Endometrial microvascular endothelial cells (primary cell): ENCODE data around the gene CCR1. TPM values are rescaled to one million over a fixed set of nuclear protein-coding genes. Genes with fewer than 3 reads are reported as not detected.
"Not testable (repeated sequence)": the region's sequence is repeated elsewhere in the genome, so short reads cannot be mapped to it uniquely, and the experiment has no call there.

ENCODE experiments used
- in situ Hi-C: cut with HindIII; loops from 2 replicates; pipeline ENCODE4 v1.10.0; 2017; ENCODE audit warnings: low sequenced_read_pairs, low pct_unique_long_range_greater_than_20kb; ENCODE audit errors: inconsistent ontology term
- total RNA-seq: library from RNA; depleted of rRNA; stranded (reverse); fragments of >200 nt; gene quantifications from one replicate; pipeline ENCODE4 v1.2.3, GENCODE V29; 2015; ENCODE audit errors: inconsistent ontology term

The CCR1 gene
- total RNA-seq, 1 donor from 2014 or later = not detected

DNA sequence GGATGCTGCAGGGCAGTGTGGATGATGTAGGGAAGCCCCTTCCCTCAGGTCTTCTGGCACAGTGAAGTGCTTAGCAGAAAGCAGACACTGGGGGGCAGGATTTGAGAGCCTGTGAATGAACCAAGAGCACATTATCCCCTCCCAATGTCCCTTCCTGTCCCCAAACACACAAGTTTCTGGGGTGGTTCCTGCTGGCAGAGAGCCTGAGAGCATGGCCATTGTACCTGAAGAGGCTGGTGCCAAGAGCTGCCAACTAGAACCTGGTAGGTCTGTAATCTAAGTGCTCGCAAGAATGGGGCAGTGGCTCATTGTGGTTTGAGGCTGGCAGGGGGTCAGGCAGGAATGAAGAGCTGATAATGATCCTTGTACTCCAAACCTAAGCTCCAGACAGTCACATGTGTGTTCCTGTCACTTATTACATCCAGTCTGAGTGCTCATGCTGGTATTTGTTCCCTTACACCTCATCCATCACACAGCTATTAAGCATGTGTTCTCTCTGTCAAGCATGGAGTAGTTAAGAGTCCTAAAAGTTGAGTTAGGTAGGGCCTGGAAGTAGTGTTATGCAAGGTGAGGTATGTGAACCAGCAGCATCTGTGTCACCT, 6.7 kb upstream of the CCR1 start:
- in situ Hi-C loops = no loop called here

- in situ Hi-C loops = no loop called here
These were observed 5.1 kb upstream of the CCR1 start for GRCh38 chr3:46213201-46213600.

GRCh38 chr3:46212101-46212500, 4.0 kb upstream of the CCR1 start:
- in situ Hi-C loops = no loop called here

- in situ Hi-C loops = no loop called here
These were observed 1.8 kb upstream of the CCR1 start for GRCh38 chr3:46209746-46210470.

GRCh38 chr3:46209053-46209452, 940 bp upstream of the CCR1 start:
- in situ Hi-C loops = no loop called here

DNA sequence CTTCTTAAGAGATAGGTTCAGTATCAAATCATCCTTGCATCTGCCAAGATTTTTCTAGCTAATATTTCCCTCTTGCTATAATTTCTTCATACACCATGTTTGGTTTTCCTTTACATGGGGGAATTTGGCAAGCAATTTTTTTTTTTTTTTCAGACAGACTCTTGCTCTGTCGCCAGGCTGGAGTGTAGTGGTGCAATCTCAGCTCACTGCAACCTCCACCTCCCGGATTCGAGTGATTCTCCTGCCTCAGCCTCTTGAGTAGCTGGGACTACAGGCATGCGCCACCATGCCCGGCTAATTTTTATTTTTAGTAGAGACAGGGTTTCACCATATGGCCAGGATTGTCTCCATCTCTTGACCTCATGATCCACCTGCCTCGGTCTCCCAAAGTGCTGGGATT, 599 bp downstream of the CCR1 start:
- in situ Hi-C loops = not testable (repeated sequence)

GRCh38 chr3:46206282-46207015, 1.7 kb downstream of the CCR1 start:
- in situ Hi-C loops = no loop called here

DNA sequence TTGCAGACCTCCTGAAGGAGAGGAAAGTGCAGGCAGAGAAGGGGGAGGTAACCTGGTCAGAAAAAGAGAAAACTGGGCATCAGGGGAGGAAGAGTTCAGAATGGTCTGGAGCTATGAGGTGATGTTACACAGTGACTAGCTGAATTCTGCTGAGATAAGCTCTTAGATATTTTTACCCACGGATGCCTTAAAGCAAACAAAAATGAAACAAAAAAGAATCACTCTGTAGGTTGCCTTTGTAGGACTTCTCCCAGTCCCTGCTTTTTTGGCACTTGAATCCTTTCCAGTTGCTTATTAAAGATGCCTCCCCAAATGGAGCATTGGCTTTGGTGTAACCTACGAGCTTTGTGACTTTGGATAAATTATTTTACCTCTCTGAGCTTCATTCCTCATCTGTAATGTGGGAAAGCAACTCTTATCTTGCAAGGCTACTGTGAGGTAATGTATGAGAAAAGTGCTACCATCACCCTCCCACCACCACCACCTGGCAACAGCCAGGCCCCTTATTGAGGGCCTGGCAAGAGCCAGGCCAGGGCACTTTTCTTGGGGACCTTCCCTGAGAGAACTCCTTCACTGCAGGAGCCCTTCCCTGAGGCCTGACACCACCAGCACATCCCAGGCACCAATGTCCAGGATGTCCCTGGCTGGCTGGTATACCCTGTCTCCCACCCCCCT, 2.7 kb downstream of the CCR1 start:
- in situ Hi-C loops = no loop called here

DNA sequence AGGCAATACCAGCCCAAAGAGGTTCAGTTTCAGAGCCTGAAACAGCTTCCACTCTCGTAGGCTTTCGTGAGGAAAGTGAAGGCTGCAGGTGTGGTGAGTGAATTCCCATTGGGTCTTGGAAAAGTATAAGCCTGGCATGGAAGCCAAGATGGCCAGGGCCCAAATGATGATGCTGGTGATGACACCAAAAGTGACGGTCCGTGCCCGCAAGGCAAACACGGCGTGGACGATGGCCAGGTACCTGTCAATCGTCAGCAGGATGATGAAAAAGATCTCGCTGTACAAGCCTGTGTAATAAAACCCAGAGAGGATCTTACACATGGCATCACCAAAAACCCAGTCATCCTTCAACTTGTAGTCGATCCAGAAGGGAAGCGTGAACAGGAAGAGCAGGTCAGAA, 4.4 kb downstream of the CCR1 start:
- in situ Hi-C loops = no loop called here

GRCh38 chr3:46202535-46202934, 5.6 kb downstream of the CCR1 start:
- in situ Hi-C loops = no loop called here

DNA sequence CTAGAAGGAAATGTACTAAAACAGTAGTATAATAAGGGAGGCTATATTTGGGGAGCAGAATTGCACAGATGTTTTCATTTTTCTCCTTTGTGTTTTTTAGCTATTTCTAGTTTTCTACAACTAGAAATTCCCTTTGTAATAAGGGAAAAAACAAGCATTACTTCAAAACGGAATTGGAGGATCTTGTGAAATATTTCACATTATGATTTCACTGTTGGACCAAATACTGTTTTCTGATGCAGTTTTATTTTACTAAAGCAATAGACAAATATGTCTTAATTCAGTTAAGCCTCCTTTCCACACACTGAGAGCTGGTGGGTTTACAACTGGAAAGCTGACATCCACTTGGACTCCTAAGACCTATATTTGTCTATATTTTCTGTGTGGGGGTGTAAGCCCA, 7.3 kb downstream of the CCR1 start:
- in situ Hi-C loops = no loop called here

- in situ Hi-C loops = no loop called here
These were observed 7.9 kb downstream of the CCR1 start for GRCh38 chr3:46200211-46200610.

DNA sequence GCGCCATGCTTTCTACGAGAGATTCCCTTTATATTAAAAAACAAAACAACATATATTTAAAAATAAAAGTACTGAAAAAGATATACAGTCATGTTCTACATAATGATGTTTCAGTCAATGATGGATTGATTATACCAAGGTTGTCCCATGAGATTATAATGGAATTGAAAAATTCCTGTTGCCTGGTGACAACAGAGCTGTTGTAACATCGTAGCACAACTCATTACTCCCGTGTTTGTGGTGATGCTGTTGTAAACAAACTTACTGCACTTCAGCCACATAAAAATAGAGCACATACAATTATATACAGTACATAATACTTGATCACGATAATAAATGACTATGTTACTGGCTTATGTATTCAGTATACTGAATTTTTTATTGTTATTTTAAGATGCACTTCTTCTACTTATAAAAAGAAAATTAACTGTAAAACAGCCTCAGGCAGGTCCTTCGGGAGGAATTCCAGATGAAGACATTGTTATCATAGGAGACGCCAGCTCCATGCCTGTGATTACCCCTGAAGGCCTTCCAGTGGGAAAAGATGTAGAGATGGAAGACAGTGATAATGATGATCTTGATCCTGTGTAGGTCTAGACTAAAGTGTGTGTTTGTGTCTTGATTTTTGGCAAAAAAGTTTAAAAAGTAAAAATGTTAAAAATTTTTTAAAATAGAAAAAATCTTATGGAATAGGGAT, 11.7 kb downstream of the CCR1 start:
- in situ Hi-C loops = no loop called here

DNA sequence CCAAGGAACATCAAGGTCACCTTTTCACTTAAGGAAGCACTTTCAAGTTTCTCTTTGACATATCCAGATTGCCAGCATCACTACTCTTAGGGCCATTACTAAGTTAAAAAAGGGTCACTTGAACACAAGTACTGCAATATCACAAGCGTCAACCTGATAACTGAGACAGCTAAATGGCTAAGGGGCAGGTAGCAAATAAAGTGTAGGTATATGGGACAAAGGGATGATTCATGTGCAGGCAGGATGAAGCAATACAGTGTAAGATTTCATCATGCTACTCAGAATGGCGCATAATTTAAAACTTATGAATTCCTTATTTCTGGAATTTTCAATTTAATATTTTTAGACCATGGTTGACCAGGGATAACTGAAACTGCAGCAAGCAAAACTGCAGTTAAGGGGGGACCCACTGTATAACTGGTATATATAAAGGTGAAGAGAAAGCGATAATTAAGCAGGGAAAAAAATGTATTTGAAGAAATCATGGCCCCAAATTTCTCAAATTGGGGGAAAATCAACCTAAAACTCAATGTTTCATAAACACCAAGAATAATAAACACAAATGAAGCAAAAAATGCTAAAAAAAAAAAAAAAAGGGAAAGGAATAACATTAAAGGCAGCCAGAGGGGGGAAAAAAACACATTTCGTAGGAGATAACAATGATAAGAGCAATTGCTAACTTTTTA, 13.1 kb downstream of the CCR1 start:
- in situ Hi-C loops = no loop called here

DNA sequence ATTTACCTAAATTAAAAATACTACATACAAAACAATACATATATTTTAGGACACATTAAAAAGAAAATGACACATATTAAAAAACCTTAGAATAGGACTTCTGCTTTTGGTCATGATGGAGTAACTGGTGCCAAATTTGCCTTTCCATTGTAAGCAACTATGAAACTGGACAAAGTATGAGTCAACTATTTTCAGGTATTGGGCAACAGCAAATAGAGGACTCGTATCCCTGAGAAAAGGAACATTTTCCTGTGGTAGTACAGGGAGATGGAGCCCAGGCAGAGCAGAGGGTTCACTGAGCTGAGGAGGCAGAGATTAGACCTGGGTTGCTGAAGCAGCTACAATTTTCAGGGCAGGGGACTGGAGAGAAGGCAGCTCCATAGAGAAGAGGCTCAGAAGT, 14.7 kb downstream of the CCR1 start:
- in situ Hi-C loops = no loop called here

DNA sequence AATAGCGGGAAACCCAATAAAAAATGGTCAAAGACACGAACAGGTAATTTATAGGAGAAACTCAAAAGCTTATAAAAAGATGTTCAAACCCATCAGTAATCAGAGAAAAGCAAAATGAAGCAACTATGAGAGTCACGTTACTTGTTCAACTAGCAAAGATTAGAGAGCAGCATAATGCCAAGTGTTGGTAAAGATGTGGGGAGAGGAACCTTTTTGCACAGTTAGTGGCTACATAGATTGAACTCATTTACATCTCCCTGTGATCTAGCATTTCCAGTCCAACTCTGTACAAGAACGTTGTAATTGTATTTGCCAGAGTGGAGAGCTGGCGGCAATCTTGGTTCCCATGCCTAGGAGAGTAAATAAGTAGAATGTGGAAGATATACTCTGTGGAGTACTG, 15.2 kb downstream of the CCR1 start:
- in situ Hi-C loops = no loop called here

GRCh38 chr3:46191730-46192129, 16.4 kb downstream of the CCR1 start:
- in situ Hi-C loops = no loop called here

GRCh38 chr3:46188708-46189107, 19.4 kb downstream of the CCR1 start:
- in situ Hi-C loops = no loop called here

GRCh38 chr3:46187876-46188275, 20.2 kb downstream of the CCR1 start:
- in situ Hi-C loops = no loop called here
